Endothelial cell (in vitro differentiated cells): ENCODE data around the gene TNNI3K. TPM values are rescaled to one million over a fixed set of nuclear protein-coding genes. Genes with fewer than 3 reads are reported as not detected.

Source experiments
- DNase-seq: peaks from one replicate; pipeline ENCODE4 v3.0.0; 2021; ENCODE audit warnings: low spot score
- H3K27ac Mint-ChIP-seq: one replicate; pipeline ENCODE4 v1.8.0; 2021; ENCODE audit warnings: mixed read lengths, inconsistent platforms; ENCODE audit not compliant: unreplicated experiment
- H3K27me3 Mint-ChIP-seq: one replicate; pipeline ENCODE4 v1.8.0; 2021; ENCODE audit warnings: mild to moderate bottlenecking, moderate library complexity, mixed read lengths, inconsistent platforms; ENCODE audit not compliant: unreplicated experiment
- H3K36me3 Mint-ChIP-seq: one replicate; pipeline ENCODE4 v1.8.0; 2021; ENCODE audit warnings: mild to moderate bottlenecking, low read depth, mixed read lengths, inconsistent platforms; ENCODE audit not compliant: unreplicated experiment
- H3K4me1 Mint-ChIP-seq: one replicate; pipeline ENCODE4 v1.8.0; 2021; ENCODE audit warnings: mild to moderate bottlenecking, mixed read lengths, inconsistent platforms; ENCODE audit not compliant: unreplicated experiment
- H3K4me3 Mint-ChIP-seq: one replicate; pipeline ENCODE4 v1.8.0; 2021; ENCODE audit warnings: mild to moderate bottlenecking, mixed read lengths, inconsistent platforms; ENCODE audit not compliant: unreplicated experiment
- H3K9me3 Mint-ChIP-seq: one replicate; pipeline ENCODE4 v1.8.0; 2021; ENCODE audit warnings: mixed read lengths, inconsistent platforms; ENCODE audit not compliant: unreplicated experiment
- total RNA-seq: library from RNA; stranded (reverse); fragmentation: NEBNext Ultra II Directional; extraction: Animal tissue kit (Norgen Biotek cat#: 25700); gene quantifications from one replicate; pipeline ENCODE4 v1.2.1, GENCODE V29; 2021; ENCODE audit not compliant: unreplicated experiment
- TF ChIP-seq, protein P1 (sequence below): fragments of 200-600 bp; sonication (generic); IDR thresholded peaks from one replicate; pipeline ENCODE4 v1.5.0; 2021; ENCODE audit warnings: antibody characterized with exemption; ENCODE audit not compliant: unreplicated experiment

TNNI3K gene
- total RNA-seq, 1 donor from 2014 or later, result not detected

DNA sequence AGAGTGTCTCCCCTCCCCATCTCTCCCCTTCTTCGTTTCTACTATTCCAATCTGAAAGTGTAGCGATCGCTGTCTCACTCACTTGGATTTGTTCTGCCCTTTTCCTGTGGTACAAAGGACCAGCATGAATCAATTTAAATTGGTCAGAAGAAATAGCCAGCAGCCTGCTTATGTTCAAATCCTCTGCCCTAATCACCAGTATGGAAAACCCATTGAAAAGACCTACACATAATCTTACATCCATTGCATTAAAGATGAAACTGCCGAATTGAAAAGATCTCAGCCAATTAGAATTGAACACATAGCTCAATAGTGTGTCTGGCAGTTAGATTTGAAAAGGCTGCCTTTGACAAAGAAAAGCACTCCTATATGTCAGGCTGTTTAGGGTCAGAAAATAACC, 122.6 kb downstream of the TNNI3K start:
- no peak for DNase-seq
- H3K4me3 Mint-ChIP-seq, result no peak overlapping the region
- no peaks in the 10 kb centered on the region for H3K9me3 Mint-ChIP-seq
- TF ChIP-seq, protein P1, sequence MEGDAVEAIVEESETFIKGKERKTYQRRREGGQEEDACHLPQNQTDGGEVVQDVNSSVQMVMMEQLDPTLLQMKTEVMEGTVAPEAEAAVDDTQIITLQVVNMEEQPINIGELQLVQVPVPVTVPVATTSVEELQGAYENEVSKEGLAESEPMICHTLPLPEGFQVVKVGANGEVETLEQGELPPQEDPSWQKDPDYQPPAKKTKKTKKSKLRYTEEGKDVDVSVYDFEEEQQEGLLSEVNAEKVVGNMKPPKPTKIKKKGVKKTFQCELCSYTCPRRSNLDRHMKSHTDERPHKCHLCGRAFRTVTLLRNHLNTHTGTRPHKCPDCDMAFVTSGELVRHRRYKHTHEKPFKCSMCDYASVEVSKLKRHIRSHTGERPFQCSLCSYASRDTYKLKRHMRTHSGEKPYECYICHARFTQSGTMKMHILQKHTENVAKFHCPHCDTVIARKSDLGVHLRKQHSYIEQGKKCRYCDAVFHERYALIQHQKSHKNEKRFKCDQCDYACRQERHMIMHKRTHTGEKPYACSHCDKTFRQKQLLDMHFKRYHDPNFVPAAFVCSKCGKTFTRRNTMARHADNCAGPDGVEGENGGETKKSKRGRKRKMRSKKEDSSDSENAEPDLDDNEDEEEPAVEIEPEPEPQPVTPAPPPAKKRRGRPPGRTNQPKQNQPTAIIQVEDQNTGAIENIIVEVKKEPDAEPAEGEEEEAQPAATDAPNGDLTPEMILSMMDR, result no peak
- no peaks in the 10 kb centered on the region for H3K27me3 Mint-ChIP-seq
- no peaks in the 10 kb centered on the region for H3K4me1 Mint-ChIP-seq
- H3K27ac Mint-ChIP-seq, result no peak overlapping the region
- H3K36me3 Mint-ChIP-seq, result no peaks in the 10 kb centered on the region

DNA sequence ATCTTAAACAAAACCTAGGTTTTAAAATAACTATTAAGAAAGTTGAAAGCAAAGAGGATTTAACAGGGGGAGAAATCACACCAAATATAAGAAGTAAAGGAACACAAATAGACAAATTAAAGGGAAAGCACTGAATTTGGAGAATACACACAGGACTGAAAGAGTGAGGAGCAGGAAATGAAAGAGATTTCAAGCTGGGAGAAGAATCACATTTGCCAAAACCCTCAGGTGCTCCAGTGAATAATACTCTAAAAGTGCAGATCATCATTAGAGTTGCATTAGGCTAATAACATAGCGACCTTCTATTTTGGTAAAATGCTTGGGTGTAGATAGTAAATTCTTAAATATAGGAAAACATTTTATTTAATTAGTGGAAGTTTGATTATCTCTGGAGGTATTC, 127.5 kb downstream of the TNNI3K start:
- H3K4me3 Mint-ChIP-seq, result no peak overlapping the region
- no peaks in the 10 kb centered on the region for H3K4me1 Mint-ChIP-seq
- TF ChIP-seq, protein P1, result no peak
- no peak for DNase-seq
- H3K36me3 Mint-ChIP-seq, result no peaks in the 10 kb centered on the region
- H3K27me3 Mint-ChIP-seq, result no peaks in the 10 kb centered on the region
- no peaks in the 10 kb centered on the region for H3K9me3 Mint-ChIP-seq
- no peak overlapping the region for H3K27ac Mint-ChIP-seq

DNA sequence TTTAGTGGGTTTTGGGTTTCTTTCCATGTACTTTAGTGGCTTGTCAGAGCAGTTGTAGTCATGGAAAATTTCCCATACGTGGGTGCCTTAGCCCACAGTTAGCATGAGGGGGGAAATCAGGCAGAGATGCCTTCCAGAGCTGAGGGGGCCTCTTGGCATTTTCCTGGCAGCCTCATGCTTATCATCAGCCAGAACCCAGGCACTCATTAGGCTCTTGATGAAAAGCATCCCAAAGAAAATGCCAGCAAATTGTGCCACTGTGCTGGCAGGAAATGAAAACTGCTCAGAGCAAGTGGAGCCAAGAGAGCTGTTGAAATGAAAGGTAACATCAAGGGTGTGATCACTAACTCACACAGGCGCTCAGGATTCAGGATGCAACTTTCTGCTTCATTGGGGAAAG, 128.0 kb downstream of the TNNI3K start:
- DNase-seq, result no peak
- H3K9me3 Mint-ChIP-seq, result no peaks in the 10 kb centered on the region
- no peaks in the 10 kb centered on the region for H3K27me3 Mint-ChIP-seq
- H3K36me3 Mint-ChIP-seq, result no peaks in the 10 kb centered on the region
- H3K4me1 Mint-ChIP-seq, result no peaks in the 10 kb centered on the region
- no peak overlapping the region for H3K4me3 Mint-ChIP-seq
- TF ChIP-seq, protein P1, result no peak
- no peak overlapping the region for H3K27ac Mint-ChIP-seq

GRCh38 chr1:74367175-74367813, 132.1 kb downstream of the TNNI3K start:
- no peaks in the 10 kb centered on the region for H3K27me3 Mint-ChIP-seq
- H3K27ac Mint-ChIP-seq, result no peak overlapping the region
- TF ChIP-seq, protein P1, result no peak
- no peaks in the 10 kb centered on the region for H3K4me1 Mint-ChIP-seq
- H3K4me3 Mint-ChIP-seq, result no peak overlapping the region
- DNase-seq, result no peak
- no peaks in the 10 kb centered on the region for H3K9me3 Mint-ChIP-seq
- no peaks in the 10 kb centered on the region for H3K36me3 Mint-ChIP-seq

DNA sequence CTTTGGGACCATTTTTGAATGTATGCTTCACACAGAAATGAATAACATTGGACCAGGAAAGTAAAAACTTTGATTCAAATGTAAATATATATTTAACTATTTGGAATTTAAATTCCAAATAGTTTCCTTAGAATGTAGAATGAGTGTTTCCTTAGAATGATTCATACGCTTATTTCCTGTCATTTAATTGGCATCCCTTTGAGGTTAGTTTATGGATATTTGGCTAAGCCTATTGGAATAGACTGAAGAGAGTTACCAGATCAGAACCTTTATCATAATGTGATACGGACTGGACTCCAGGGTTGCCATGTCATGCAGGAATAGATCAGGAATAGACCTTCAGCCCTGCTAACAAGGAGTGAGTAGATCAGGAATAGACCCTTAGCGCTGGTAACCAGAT, 133.1 kb downstream of the TNNI3K start:
- TF ChIP-seq, protein P1, result no peak
- no peak for DNase-seq
- H3K27me3 Mint-ChIP-seq, result no peaks in the 10 kb centered on the region
- H3K27ac Mint-ChIP-seq, result no peak overlapping the region
- H3K4me3 Mint-ChIP-seq, result no peak overlapping the region
- no peaks in the 10 kb centered on the region for H3K4me1 Mint-ChIP-seq
- no peaks in the 10 kb centered on the region for H3K36me3 Mint-ChIP-seq
- no peaks in the 10 kb centered on the region for H3K9me3 Mint-ChIP-seq
